AG09319 (cell line): Measurements from ENCODE around the gene PTPRD.
"Not testable (repeated sequence)": the region's sequence is repeated elsewhere in the genome, so short reads cannot be mapped to it uniquely, and the experiment has no call there.

Experiments
- DNase-seq: peaks from one replicate; pipeline ENCODE4 v3.0.0-alpha.2; 2010; ENCODE audit warnings: low read depth; ENCODE audit errors: extremely low read depth
- TF ChIP-seq, protein P1 (sequence below): IDR thresholded peaks from 2 replicates; pipeline ENCODE4 v1.5.1; 2011; ENCODE audit warnings: low read depth, mild to moderate bottlenecking, inconsistent platforms, low read length, moderate library complexity

The PTPRD gene

DNA sequence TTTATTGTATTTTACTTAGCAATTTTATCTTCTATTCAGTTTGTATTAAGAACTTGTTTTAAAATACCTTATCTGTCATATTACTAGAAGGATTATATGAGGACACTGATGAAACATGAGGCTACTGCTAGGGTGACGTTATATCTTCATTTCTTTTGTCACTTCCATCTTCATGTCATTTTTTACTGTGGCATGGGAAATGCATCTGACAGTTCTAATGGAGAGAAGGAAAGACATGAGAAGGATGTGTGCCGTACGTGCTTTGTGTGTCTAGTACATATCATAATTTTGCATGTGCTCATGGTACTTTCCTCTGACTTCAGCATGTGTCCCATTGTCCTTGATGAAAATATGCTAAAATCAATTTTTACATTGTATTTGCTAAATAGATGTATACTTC, 258.2 kb downstream of the PTPRD start:
- no peak for DNase-seq
- TF ChIP-seq, protein P1, sequence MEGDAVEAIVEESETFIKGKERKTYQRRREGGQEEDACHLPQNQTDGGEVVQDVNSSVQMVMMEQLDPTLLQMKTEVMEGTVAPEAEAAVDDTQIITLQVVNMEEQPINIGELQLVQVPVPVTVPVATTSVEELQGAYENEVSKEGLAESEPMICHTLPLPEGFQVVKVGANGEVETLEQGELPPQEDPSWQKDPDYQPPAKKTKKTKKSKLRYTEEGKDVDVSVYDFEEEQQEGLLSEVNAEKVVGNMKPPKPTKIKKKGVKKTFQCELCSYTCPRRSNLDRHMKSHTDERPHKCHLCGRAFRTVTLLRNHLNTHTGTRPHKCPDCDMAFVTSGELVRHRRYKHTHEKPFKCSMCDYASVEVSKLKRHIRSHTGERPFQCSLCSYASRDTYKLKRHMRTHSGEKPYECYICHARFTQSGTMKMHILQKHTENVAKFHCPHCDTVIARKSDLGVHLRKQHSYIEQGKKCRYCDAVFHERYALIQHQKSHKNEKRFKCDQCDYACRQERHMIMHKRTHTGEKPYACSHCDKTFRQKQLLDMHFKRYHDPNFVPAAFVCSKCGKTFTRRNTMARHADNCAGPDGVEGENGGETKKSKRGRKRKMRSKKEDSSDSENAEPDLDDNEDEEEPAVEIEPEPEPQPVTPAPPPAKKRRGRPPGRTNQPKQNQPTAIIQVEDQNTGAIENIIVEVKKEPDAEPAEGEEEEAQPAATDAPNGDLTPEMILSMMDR = no peak

GRCh38 chr9:10345621-10346020, 267.2 kb downstream of the PTPRD start:
- DNase-seq = not testable (repeated sequence)

- DNase-seq = no peak
- TF ChIP-seq, protein P1 = no peak
Measured at GRCh38 chr9:10341057-10341456, 271.7 kb downstream of the PTPRD start.

GRCh38 chr9:10339152-10339551, 273.6 kb downstream of the PTPRD start:
- TF ChIP-seq, protein P1 = no peak
- no peak for DNase-seq

DNA sequence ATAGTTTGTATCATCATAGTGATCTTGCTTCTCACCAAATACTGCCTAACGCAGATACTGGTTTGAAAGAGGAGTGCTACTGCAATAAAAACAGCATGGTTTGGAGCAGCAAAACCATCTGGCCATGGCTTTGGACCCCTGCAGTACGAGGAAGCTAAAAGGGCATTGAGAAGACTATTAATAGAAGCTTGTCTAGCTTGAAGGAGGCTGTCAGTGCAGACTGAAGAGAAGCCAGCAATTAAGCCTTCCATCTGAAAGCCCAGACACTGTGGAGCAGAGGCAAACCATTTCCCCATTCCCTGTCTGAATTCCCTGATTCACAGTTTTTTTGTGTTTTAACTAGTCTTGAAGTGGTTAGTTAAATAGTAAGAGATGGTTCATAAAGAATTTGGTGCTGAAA, 281.6 kb downstream of the PTPRD start:
- no peak for DNase-seq
- TF ChIP-seq, protein P1 = no peak

- TF ChIP-seq, protein P1 = no peak
- no peak for DNase-seq
Measured at GRCh38 chr9:10282084-10282483, 330.7 kb downstream of the PTPRD start.

DNA sequence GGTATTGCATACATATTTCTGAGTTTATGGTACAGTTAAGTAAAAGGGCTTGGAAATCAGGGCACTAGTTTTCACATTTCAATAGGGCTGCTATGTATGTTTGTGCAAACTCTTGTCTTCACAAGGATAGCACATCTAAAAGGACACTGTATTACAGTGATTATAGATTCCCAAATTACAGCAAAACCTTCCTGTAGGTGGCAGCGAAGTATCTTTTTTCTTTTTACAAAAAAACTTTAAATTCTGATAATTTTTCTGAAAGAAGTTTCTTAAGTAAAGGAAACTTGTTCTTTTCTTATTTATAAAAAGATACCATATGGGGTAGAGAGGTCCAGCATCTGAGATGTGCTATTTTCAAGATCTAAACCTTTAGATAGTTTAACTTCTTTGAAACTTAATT, 337.8 kb downstream of the PTPRD start:
- TF ChIP-seq, protein P1 = no peak
- DNase-seq = no peak

GRCh38 chr9:10274175-10274574, 338.6 kb downstream of the PTPRD start:
- TF ChIP-seq, protein P1 = no peak
- DNase-seq = no peak
